ENCODE measurements around the gene PIP4K2A.
A peak's percentile ranks its signal among the peaks of the same experiment; 100 is the strongest.

Gene PIP4K2A

DNA sequence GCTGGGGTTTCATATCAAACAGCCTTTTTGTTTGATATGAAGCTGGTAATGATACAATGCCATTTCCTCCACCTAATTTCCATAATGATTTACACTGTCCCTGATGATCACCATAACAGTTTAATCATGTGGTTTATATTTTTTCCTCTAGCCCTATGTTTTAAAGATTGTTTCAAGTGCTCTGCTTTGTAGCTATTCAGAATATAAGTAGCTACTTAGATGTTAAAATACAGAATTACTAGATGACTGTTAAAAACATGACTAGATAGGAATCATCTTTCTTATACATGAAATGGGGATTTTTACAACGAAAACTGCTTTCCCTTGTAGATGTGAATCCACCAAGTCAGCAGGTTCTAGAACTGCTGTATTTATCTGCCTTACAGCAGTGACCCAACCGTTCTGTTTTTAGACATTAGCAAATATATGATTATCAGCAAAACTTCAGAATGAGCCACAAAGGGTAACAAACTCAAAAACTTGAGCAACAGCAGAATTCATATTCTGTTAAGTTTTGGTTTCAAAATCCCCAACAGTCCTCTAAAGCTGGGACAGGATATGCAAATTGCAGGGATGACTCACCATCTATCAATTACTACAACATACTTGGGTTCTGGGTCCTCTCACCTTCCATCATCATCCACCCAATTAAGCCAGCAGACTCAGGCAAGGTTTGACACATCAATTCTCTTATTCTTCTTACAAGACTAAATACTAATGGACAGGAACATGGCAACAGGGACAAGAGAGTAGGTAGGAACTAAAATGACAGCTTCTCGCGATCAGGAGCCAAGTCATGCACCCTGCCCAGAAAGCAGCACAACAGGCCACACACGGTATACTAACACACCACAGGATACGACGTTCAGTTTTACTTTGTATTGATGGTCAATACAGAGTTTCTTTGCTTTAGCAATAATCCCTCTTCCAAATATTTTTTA lies 83.9 kb downstream of the PIP4K2A start:
- Mint-ChIP-seq H3K27ac (peak overlapping the region; percentile 31), H3K36me3 (ENCODE audit: low read depth) (peaks cover 3% of the 10 kb centered on the region), H3K27me3 (ENCODE audit: low read depth, poor library complexity) (no peaks in the 10 kb centered on the region), H3K4me3 (no peak overlapping the region), H3K4me1 (peaks cover 30% of the 10 kb centered on the region), H3K9me3 (peaks cover 2% of the 10 kb centered on the region)
- DNase-seq: no peak
- TF ChIP-seq CTCF (IDR thresholded peaks at IDR 0.05): no peak

- Mint-ChIP-seq H3K4me3 (no peak overlapping the region), H3K36me3 (ENCODE audit: low read depth) (no peaks in the 10 kb centered on the region), H3K4me1 (peaks cover 37% of the 10 kb centered on the region), H3K27me3 (ENCODE audit: low read depth, poor library complexity) (no peaks in the 10 kb centered on the region), H3K27ac (peak overlapping the region; percentile 60), H3K9me3 (no peaks in the 10 kb centered on the region)
- DNase-seq: no peak
- no peak for TF ChIP-seq CTCF (IDR thresholded peaks at IDR 0.05)
Measured at GRCh38 chr10:22629852-22630233, 84.5 kb downstream of the PIP4K2A start.

DNA sequence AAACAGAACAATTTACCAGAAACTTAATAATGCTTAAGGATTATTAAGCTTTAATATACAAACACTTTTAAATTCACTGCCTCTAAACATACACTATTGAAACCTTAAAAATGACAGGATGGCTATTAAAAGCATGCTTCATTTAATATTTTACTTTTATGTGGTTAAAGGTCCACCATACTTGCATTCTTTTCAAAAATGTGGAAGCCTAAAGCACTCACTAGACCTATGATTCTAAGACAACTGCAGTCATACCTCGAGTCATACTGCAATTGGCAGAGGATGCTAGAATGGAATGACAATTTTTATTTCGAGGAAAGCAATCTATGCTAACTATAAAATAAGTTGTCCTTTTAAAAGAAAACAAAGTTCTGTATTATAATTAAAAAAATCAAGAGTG lies 85.3 kb downstream of the PIP4K2A start:
- H3K36me3 Mint-ChIP-seq (ENCODE audit: low read depth): no peaks in the 10 kb centered on the region
- H3K9me3 Mint-ChIP-seq: no peaks in the 10 kb centered on the region
- no peak overlapping the region for H3K27ac Mint-ChIP-seq
- H3K27me3 Mint-ChIP-seq (ENCODE audit: low read depth, poor library complexity): no peaks in the 10 kb centered on the region
- H3K4me3 Mint-ChIP-seq: no peak overlapping the region
- no peak for TF ChIP-seq CTCF (IDR thresholded peaks at IDR 0.05)
- H3K4me1 Mint-ChIP-seq: peaks cover 44% of the 10 kb centered on the region
- DNase-seq: no peak

DNA sequence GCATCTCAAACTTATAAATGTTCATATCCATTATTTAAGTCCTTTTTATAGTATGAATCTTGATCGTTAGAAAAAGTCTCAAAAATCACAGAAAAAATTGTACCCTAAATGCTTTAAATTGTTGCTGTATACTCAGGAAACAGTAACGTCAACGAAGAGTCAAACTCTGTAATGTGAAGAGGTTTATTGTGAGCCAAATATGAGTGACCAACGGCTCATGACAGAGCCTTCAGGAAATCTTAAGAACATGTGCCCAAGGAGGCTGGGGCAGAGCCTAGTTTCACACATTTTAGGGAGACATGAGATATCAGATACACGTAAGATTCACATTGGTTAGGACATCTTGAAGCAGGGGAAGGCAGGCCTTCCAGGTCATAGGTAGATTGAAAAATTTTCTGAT lies 86.1 kb downstream of the PIP4K2A start:
- TF ChIP-seq CTCF (IDR thresholded peaks at IDR 0.05): no peak
- Mint-ChIP-seq H3K4me1 (peaks cover 46% of the 10 kb centered on the region), H3K36me3 (ENCODE audit: low read depth) (no peaks in the 10 kb centered on the region), H3K27me3 (ENCODE audit: low read depth, poor library complexity) (no peaks in the 10 kb centered on the region), H3K27ac (no peak overlapping the region), H3K4me3 (no peak overlapping the region), H3K9me3 (no peaks in the 10 kb centered on the region)
- no peak for DNase-seq

DNA sequence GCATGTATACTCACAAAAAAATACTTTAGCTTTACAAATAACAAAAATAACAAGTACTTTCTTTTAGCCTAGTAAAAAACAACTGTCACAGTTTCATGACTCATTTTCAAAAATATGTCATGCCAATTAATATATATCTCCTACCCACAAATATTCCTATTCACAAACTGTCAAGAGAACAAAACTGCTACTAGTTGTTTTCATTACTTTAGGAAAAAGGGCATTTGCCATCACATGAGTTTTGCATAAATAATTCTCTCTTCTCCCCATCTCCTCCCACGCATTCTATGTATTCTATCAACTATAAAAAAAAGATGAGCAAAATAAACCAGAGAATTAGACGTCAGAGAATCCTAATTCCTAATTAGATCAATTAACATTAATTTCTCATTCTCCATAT lies 87.6 kb downstream of the PIP4K2A start:
- no peak overlapping the region for H3K4me3 Mint-ChIP-seq
- H3K27ac Mint-ChIP-seq: no peak overlapping the region
- TF ChIP-seq CTCF (IDR thresholded peaks at IDR 0.05): no peak

More for the DNA sequence above, 87.6 kb downstream of the PIP4K2A start:
- Mint-ChIP-seq H3K4me1 (peaks cover 55% of the 10 kb centered on the region), H3K36me3 (ENCODE audit: low read depth) (no peaks in the 10 kb centered on the region), H3K27me3 (ENCODE audit: low read depth, poor library complexity) (no peaks in the 10 kb centered on the region), H3K9me3 (no peaks in the 10 kb centered on the region)
- DNase-seq: no peak

Data from nephron progenitor cell (in vitro differentiated cells).